HFFc6 (cell line): Measurements from ENCODE around the gene MYBPHL. TPM values are rescaled to one million over a fixed set of nuclear protein-coding genes. Genes with fewer than 3 reads are reported as not detected.
"Not testable (repeated sequence)": the region's sequence is repeated elsewhere in the genome, so short reads cannot be mapped to it uniquely, and the experiment has no call there.

Source experiments
- DNase-seq: peaks from one replicate; pipeline ENCODE4 v3.0.0-alpha.2; 2018
- H3K27ac Mint-ChIP-seq: 2 replicates; pipeline ENCODE4 v1.8.0; 2020; ENCODE audit warnings: mild to moderate bottlenecking, mixed read lengths
- H3K27me3 Mint-ChIP-seq: 2 replicates; pipeline ENCODE4 v1.8.0; 2021; ENCODE audit warnings: mild to moderate bottlenecking, moderate library complexity, mixed read lengths; ENCODE audit not compliant: insufficient read depth
- H3K36me3 Mint-ChIP-seq: 2 replicates; pipeline ENCODE4 v1.8.0; 2021; ENCODE audit warnings: low read depth, mixed read lengths
- H3K4me1 Mint-ChIP-seq: 2 replicates; pipeline ENCODE4 v1.8.0; 2020; ENCODE audit warnings: low read depth, mixed read lengths
- H3K4me3 Mint-ChIP-seq: 2 replicates; pipeline ENCODE4 v1.8.0; 2020; ENCODE audit warnings: mild to moderate bottlenecking, moderate library complexity, mixed read lengths
- H3K9me3 Mint-ChIP-seq: 2 replicates; pipeline ENCODE4 v1.8.0; 2020; ENCODE audit warnings: mild to moderate bottlenecking, mixed read lengths
- CTCF ChIP-seq: fragments of 200-600 bp; sonication (generic); IDR thresholded peaks from 2 replicates; pipeline ENCODE4 v1.5.0; 2021; ENCODE audit warnings: antibody characterized with exemption, mild to moderate bottlenecking
- total RNA-seq, 6 experiments: library from RNA; stranded (reverse); fragmentation: NEBNext Ultra II Directional; extraction: Animal tissue kit (Norgen Biotek cat#: 25700); gene quantifications; 2 replicates in 1 of 6; 3 replicates in 5 of 6; pipeline ENCODE4 v1.2.3, GENCODE V29; 2021

MYBPHL gene
- total RNA-seq, 6 experiments from 2014 or later, result not detected

DNA sequence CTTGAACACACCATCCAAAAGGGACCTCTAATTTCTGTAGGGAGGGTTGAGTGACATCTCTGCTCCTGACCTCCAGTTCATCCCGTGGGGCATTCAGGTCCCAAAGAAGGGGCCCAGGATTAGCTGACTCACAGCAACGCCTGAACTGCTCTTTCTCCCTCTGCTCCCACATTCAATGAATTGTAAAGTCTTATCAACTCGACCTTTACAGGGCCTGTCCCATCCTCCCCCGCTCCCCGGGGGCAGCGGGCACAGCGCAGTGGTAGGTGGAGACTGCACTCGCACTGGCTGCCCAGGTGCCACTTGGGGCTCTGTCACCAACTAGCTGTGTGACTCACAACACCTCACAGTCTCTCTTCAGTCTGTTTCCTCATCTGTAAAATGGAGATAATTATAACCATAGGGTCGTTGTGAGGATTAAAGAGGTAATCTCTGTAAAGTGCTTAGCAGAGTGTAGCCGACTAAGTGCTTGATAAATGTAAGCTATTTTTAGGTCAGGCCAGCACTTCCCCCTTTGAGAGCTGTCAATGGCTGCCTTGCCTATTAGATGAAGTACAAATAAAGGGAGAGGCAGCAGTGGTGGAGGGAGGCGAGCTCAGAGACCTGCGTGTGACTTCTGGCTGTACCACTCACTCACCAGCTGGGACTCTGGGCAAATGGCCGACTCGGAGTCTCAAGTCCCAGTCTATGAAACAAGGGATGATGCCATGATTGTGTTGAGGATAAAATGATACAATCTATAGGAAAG lies 637 bp upstream of the MYBPHL start:
- H3K9me3 Mint-ChIP-seq, result no peaks in the 10 kb centered on the region
- DNase-seq, result no peak
- H3K27me3 Mint-ChIP-seq, result peaks cover 6% of the 10 kb centered on the region; the same call in 1 of the 2 replicates
- TF ChIP-seq CTCF, result no peak
- H3K4me3 Mint-ChIP-seq, result no peak overlapping the region
- H3K4me1 Mint-ChIP-seq, result no peaks in the 10 kb centered on the region
- H3K27ac Mint-ChIP-seq, result no peak overlapping the region
- H3K36me3 Mint-ChIP-seq, result 0 out of 2 replicates have a peak, but pooled peaks cover 6% of the 10 kb centered on the region

GRCh38 chr1:109305991-109306390 lies 820 bp downstream of the MYBPHL start:
- not testable (repeated sequence) for H3K27ac Mint-ChIP-seq, H3K4me1 Mint-ChIP-seq, H3K27me3 Mint-ChIP-seq, H3K4me3 Mint-ChIP-seq, DNase-seq, H3K36me3 Mint-ChIP-seq, H3K9me3 Mint-ChIP-seq

GRCh38 chr1:109304226-109304920 lies 2.4 kb downstream of the MYBPHL start:
- H3K27ac Mint-ChIP-seq, result no peak overlapping the region
- H3K36me3 Mint-ChIP-seq, result 0 out of 2 replicates have a peak, but pooled peaks cover 6% of the 10 kb centered on the region
- TF ChIP-seq CTCF, result no peak
- no peak overlapping the region for H3K4me3 Mint-ChIP-seq
- no peak for DNase-seq
- no peaks in the 10 kb centered on the region for H3K9me3 Mint-ChIP-seq
- peaks cover 7% of the 10 kb centered on the region; the same call in 1 of the 2 replicates for H3K27me3 Mint-ChIP-seq
- peaks cover 6% of the 10 kb centered on the region for H3K4me1 Mint-ChIP-seq

DNA sequence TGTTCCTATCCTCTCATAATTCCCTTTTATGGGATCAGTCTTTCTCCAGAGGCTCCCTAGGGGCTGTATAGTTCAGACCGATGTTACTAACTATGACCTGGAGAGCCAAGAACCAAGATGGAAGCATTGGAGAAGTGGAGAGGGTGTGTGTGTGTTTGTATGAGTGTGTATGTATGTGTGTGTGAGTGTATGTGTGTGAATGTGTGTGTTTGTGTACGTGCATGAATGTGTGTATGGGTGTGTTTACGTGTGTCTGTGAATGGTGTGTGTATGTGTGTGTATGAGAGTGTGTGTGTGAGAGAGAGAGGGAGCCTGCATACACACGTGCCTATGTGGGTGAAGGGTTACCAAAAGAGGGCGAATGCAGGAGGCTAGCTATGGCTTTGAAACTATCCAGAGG lies 4.9 kb downstream of the MYBPHL start:
- H3K36me3 Mint-ChIP-seq, result no peaks in the 10 kb centered on the region
- no peak overlapping the region for H3K27ac Mint-ChIP-seq
- peaks cover 3% of the 10 kb centered on the region; the same call in 1 of the 2 replicates for H3K27me3 Mint-ChIP-seq
- no peak overlapping the region for H3K4me3 Mint-ChIP-seq
- no peaks in the 10 kb centered on the region for H3K9me3 Mint-ChIP-seq
- TF ChIP-seq CTCF, result no peak
- no peak for DNase-seq
- H3K4me1 Mint-ChIP-seq, result peaks cover 22% of the 10 kb centered on the region

DNA sequence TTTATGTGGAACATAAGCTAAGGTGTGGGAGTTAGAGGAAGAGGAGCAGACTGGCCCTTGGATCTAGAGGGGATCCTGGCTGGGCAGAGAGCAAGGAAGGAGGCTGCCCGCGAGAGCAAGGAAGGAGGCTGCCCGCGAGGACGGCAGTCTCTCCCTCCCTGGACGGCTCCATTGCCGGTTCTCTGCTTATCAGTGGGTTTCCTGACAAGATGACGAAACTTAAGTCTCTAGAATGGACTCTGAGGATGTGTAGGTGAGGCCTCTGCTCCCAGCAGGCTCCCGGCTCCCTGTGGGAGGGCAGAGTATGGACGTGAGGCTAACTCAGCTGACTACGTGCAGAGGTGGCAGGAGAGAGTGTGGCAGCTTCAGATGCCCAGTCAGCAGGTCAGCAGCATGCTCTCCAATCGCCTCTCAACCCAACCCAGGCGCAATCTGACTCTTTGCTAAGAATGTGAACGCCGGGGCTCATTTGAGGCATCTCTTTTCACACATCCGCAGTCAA lies 6.1 kb downstream of the MYBPHL start:
- Mint-ChIP-seq H3K4me3 (no peak overlapping the region), H3K27me3 (peaks cover 3% of the 10 kb centered on the region; the same call in 1 of the 2 replicates), H3K9me3 (no peaks in the 10 kb centered on the region), H3K36me3 (no peaks in the 10 kb centered on the region), H3K4me1 (peaks cover 22% of the 10 kb centered on the region), H3K27ac (no peak overlapping the region)
- DNase-seq, result no peak
- TF ChIP-seq CTCF, result no peak
